AG09319 (cell line): ENCODE data around the gene BOK.
A peak's percentile ranks its signal among the peaks of the same experiment; 100 is the strongest.

Experiments used
- DNase-seq: peaks from one replicate; pipeline ENCODE4 v3.0.0-alpha.2; 2010; ENCODE audit warnings: low read depth; ENCODE audit errors: extremely low read depth
- CTCF ChIP-seq: IDR thresholded peaks from 2 replicates; pipeline ENCODE4 v1.5.1; 2011; ENCODE audit warnings: low read depth, mild to moderate bottlenecking, inconsistent platforms, low read length, moderate library complexity

Gene BOK

GRCh38 chr2:241592126-241592845, 33.7 kb downstream of the BOK start:
- TF ChIP-seq CTCF: no peak
- no peak for DNase-seq

- no peak for TF ChIP-seq CTCF
- DNase-seq: no peak
Observed at GRCh38 chr2:241593271-241593670, 34.7 kb downstream of the BOK start.

- TF ChIP-seq CTCF: peak; percentile 27
- no peak for DNase-seq
Observed at GRCh38 chr2:241595600-241596140, 37.1 kb downstream of the BOK start.

GRCh38 chr2:241597561-241597960, 39.0 kb downstream of the BOK start:
- DNase-seq: no peak
- no peak for TF ChIP-seq CTCF

- no peak for DNase-seq
- TF ChIP-seq CTCF: no peak
Observed at GRCh38 chr2:241598061-241598460, 39.5 kb downstream of the BOK start.

- no peak; the same call in 1 of the 2 replicates for TF ChIP-seq CTCF
- no peak for DNase-seq
Observed at GRCh38 chr2:241598487-241598886, 39.9 kb downstream of the BOK start.

- no peak for DNase-seq
- TF ChIP-seq CTCF: no peak
Observed at GRCh38 chr2:241599615-241600014, 41.1 kb downstream of the BOK start.
